ENCODE data around the gene LMBRD2. TPM values are rescaled to one million over a fixed set of nuclear protein-coding genes. Genes with fewer than 3 reads are reported as not detected.
A peak's percentile ranks its signal among the peaks of the same experiment; 100 is the strongest.

Gene LMBRD2
- total RNA-seq, 1 donor from 2014 or later: 6.9 TPM

DNA sequence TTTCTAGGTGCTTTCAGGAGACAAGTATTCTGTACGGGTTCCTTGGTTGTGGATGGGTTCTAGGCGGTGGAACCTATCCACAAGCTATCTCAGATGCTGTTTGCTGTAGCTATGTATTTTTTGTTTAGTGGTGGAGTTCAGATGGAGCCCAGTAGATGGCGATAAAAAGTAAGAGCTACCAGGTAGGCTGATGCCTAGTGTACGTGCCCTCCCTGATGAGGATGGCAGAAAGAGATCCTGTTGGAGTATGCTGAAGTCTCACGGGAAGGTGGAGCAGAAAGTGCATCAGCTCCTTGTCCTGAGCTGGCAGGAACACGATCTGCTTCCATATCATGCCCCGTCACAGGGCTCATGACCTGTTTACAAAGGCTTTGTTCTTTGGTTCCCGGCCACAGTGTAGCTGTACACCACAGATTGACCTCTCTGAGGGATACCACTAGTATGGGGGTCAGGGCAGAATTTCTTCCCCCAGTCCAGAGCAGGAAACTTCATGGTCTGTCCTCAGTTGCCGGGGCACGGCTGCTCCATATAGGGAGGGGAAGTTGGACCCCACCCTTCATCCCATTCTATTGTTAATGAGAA is 72.4 kb downstream of the LMBRD2 start:
- TF ChIP-seq, protein P1, sequence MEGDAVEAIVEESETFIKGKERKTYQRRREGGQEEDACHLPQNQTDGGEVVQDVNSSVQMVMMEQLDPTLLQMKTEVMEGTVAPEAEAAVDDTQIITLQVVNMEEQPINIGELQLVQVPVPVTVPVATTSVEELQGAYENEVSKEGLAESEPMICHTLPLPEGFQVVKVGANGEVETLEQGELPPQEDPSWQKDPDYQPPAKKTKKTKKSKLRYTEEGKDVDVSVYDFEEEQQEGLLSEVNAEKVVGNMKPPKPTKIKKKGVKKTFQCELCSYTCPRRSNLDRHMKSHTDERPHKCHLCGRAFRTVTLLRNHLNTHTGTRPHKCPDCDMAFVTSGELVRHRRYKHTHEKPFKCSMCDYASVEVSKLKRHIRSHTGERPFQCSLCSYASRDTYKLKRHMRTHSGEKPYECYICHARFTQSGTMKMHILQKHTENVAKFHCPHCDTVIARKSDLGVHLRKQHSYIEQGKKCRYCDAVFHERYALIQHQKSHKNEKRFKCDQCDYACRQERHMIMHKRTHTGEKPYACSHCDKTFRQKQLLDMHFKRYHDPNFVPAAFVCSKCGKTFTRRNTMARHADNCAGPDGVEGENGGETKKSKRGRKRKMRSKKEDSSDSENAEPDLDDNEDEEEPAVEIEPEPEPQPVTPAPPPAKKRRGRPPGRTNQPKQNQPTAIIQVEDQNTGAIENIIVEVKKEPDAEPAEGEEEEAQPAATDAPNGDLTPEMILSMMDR (IDR thresholded peaks at IDR 0.05; ENCODE audit: unreplicated experiment): peak; percentile 72
- no peak overlapping the region for H3K27ac Mint-ChIP-seq
- H3K4me1 Mint-ChIP-seq (ENCODE audit: low read depth): peaks cover 3% of the 10 kb centered on the region
- H3K4me3 Mint-ChIP-seq (ENCODE audit: low read depth): no peak overlapping the region
- H3K36me3 Mint-ChIP-seq (ENCODE audit: insufficient read depth): no peaks in the 10 kb centered on the region
- no peaks in the 10 kb centered on the region for H3K27me3 Mint-ChIP-seq
- H3K9me3 Mint-ChIP-seq (ENCODE audit: low read depth): peaks cover 6% of the 10 kb centered on the region
- no peak for DNase-seq (ENCODE audit: low spot score, unreplicated experiment)

- Mint-ChIP-seq H3K27ac (no peak overlapping the region), H3K4me3 (ENCODE audit: low read depth) (no peak overlapping the region), H3K4me1 (ENCODE audit: low read depth) (peaks cover 5% of the 10 kb centered on the region), H3K36me3 (ENCODE audit: insufficient read depth) (no peaks in the 10 kb centered on the region), H3K9me3 (ENCODE audit: low read depth) (no peaks in the 10 kb centered on the region), H3K27me3 (no peaks in the 10 kb centered on the region)
- TF ChIP-seq, protein P1 (IDR thresholded peaks at IDR 0.05; ENCODE audit: unreplicated experiment): no peak
- DNase-seq (ENCODE audit: low spot score, unreplicated experiment): no peak
Observed at GRCh38 chr5:36078430-36078829, 73.3 kb downstream of the LMBRD2 start.

GRCh38 chr5:36073595-36074216 is 78.0 kb downstream of the LMBRD2 start:
- peaks cover 19% of the 10 kb centered on the region for H3K27me3 Mint-ChIP-seq
- DNase-seq (ENCODE audit: low spot score, unreplicated experiment): no peak
- no peaks in the 10 kb centered on the region for H3K9me3 Mint-ChIP-seq (ENCODE audit: low read depth)
- peaks cover 3% of the 10 kb centered on the region for H3K4me1 Mint-ChIP-seq (ENCODE audit: low read depth)
- H3K27ac Mint-ChIP-seq: no peak overlapping the region
- no peak overlapping the region for H3K4me3 Mint-ChIP-seq (ENCODE audit: low read depth)
- no peaks in the 10 kb centered on the region for H3K36me3 Mint-ChIP-seq (ENCODE audit: insufficient read depth)
- TF ChIP-seq, protein P1 (IDR thresholded peaks at IDR 0.05; ENCODE audit: unreplicated experiment): peak; percentile 24

DNA sequence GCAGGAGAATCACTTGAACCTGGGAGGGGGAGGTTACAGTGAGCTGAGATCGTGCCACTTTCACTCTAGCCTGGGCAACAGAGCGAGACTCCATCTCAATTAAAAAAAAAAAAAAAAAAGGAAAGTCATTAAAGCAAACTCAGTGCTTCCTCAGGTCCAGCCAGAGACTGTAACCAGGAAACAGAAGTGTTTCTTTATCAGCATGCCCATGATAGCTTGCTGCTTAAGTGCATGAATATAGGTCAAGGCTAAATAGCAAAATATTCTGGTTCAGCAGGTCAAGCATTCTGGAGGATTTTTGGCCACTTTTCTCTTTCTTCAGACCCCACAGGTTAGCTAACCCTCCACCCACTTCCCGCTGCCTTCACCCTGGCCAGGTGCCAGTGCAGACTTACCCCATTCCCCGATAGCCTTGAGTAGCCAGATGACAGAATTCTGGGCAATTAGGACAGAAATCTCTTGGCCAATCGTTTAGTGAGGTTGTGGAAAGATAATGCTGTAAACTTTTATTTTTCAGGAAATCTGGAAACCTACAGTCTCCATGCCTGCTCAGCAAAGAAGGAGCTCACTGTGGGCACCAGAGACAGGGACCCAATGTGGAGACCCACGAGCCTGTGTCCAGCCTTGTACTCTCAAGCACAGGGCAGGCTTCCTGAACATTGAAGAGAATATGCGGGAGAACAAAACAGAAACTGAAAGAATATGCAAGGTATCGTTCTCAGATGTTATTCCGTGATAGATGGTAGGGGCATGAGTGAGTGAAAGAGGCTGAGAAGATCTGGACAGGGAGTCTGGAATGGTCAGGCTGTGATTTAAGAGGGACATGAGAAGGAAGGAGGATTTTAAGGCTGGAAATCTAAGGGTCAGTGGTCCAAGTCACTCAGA is 80.8 kb downstream of the LMBRD2 start:
- Mint-ChIP-seq H3K27ac (no peak overlapping the region), H3K36me3 (ENCODE audit: insufficient read depth) (no peaks in the 10 kb centered on the region), H3K4me3 (ENCODE audit: low read depth) (no peak overlapping the region), H3K9me3 (ENCODE audit: low read depth) (no peaks in the 10 kb centered on the region), H3K4me1 (ENCODE audit: low read depth) (peaks cover 5% of the 10 kb centered on the region), H3K27me3 (peaks cover 37% of the 10 kb centered on the region)
- TF ChIP-seq, protein P1 (IDR thresholded peaks at IDR 0.05; ENCODE audit: unreplicated experiment): no peak
- DNase-seq (ENCODE audit: low spot score, unreplicated experiment): no peak

DNA sequence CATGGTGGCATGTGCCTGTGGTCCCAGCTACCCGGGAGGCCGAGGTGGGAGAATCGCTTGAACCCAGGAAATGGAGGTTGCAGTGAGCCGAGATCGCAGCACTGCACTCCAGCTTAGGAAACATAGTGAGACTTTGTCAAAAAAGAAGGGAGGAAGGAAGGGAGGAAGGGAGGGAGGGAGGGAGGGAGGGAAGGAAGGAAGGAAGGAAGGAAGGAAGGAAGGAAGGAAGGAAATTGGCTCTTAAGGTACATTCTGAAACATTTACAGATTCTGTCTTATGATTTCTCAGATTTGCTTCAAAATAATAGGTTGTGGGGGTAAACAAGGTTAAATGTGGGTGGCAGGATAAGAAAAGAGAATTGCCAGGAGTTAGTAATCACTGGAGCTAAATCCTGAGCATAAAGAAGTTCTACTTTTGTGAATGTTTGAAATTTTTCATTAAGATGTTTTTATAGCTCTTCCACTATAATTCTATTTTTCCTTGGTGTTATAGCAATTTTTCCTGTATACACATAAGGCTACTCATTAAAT is 82.9 kb downstream of the LMBRD2 start:
- Mint-ChIP-seq H3K36me3 (ENCODE audit: insufficient read depth) (no peaks in the 10 kb centered on the region), H3K4me3 (ENCODE audit: low read depth) (no peak overlapping the region), H3K27ac (no peak overlapping the region), H3K27me3 (peaks cover 55% of the 10 kb centered on the region), H3K9me3 (ENCODE audit: low read depth) (no peaks in the 10 kb centered on the region), H3K4me1 (ENCODE audit: low read depth) (peaks cover 2% of the 10 kb centered on the region)
- TF ChIP-seq, protein P1 (IDR thresholded peaks at IDR 0.05; ENCODE audit: unreplicated experiment): no peak
- DNase-seq (ENCODE audit: low spot score, unreplicated experiment): no peak

Measured in progenitor cell of endocrine pancreas (in vitro differentiated cells).